Stimulated activated CD8-positive, alpha-beta memory T cell treated with anti-CD3 and anti-CD28 coated beads, Interleukin-15, amount 100 ng/mL, for 1 hour (primary cell): Measurements from ENCODE around the gene SSTR1.

Source experiments
- DNase-seq: peaks from one replicate; pipeline ENCODE4 v3.0.0-alpha.2; 2020; ENCODE audit warnings: low read depth

Gene SSTR1

DNA sequence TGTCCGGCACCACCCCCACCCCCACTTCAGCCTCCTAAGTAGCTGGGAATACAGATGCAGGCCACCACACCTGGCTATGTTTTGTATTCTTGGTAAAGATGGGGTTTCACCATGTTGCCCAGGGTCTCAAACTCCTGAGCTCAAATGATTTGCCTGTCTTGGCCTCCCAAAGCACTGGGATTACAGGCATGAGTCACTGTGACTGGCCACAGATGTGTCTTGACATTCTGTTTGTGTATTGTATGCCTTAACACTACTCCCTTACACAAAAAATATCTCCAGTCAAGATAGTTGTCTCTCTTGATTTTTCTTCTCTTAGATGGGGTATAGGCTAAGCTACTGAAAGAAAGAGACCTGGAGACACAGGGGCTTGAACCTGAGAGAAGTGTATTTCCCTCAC lies 30.6 kb downstream of the SSTR1 start:
- no peak for DNase-seq

DNA sequence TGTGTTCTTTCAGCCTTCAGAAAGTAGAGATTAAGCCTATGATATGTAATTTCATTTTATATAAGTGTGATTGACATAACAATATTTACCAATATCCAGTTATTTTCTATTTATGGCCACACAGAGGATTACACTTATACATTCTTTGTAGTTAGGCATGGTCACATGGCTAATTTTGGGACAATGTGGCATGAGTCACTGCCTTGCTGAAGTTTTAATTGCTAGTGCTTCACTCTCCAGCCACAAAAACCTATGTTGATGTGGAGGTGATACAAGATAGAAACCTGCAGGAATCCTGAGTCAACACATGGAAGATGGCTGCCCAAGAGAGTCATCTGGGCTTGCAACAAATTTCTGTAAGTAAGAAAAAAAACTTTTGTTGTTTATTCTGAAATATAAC lies 31.2 kb downstream of the SSTR1 start:
- DNase-seq = no peak

DNA sequence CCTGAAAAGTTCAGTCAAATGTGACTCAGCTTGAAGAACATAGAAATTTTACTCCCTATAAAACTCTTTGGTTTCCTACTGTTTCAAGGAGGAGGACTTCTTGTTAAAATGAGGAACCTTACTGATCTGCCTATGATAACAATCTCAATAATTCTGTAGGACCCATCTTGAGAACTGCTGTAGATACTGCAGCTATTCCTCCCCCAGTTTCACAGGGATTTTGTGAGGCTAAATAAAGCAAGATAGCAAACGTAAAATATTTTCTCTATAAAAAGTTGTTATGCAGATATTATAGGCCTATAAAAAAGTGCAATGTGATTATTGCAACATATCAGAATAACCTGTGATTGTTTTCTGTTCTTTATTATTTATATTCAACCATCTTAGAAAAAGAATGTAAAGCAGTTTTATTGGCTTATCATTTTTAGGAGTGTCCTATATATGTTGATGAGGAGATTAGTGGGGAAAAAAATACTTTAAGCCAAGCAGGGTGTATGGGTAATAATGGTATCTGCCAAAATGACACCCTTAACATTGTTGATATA lies 36.1 kb downstream of the SSTR1 start:
- DNase-seq = no peak

DNA sequence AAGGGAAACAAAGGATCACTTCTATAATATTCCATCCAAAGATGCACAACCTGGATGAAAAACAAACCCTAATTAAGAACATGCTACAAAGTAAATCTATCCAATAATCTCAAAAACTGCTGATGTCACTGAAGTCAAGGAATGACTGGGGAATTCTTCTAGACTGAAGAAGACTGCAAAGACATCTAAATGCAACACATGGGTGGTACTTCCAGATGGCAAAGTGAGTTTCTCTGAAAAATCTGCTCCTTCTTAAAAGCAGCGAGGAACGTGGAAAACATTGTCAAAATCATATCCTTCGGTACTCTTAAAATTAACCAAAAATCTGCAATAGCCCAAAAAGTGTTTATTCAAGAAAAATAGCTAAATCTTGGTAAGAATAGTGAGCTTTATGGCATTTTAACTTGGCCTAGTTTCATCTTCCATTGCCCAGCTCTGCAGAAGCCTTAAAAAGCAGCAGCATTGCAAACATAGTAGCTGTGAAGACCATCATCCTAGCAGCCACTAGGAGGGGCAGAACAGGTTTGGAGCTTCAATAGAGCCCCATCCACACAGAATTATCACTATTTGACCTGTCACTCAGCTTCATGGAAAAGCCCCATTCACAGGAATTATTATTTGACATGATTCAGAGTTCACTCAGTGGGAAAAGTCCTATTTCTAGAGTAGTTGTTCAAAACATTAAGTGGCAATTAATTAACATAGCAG lies 40.8 kb downstream of the SSTR1 start:
- DNase-seq = no peak

DNA sequence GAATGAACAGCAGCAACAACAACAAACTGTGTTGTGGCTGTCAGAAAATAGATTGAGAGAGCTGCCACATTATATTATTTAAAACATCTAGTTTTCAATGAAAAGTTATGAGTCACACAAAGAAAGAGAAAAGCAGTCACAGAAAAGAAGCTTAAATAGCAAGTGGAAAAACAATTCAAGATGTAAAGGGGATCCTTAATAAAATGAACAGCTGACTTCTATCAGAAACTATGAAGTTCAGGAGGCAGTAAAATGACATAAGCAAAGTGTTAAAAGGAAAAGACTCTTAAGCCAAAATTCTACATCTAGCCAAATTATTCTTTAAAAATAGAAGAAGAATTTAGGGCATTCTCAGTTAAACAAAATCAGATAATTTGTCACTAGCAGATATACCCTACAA lies 42.6 kb downstream of the SSTR1 start:
- DNase-seq = no peak

DNA sequence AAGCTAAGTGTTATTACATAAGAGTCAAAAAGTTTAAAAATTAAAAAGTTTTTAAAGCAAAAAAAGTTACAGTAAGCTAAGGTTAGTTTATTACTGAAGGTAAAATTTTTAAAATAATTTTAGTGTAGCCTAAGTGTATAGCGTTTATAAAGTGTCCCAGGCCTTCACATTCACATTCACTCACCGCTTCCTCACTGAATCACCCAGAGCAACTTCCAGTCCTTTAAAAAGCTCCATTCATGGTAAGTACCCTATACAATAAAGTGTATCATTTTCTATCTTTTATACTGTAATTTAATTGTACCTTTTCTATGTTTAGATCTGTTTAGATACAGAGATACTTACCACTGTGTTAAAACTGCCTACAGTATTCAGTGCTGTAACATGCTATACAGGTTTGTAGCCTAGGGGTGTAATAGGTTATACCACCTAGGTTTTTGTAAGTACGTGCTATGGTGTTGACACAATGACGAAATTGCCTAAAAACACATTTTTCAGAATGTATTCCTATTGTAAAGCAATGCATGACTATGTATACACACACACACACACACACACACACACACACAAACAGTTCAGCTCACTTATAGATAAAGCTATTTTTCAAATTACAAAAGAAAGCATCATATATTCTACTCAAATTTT lies 44.5 kb downstream of the SSTR1 start:
- DNase-seq = no peak

DNA sequence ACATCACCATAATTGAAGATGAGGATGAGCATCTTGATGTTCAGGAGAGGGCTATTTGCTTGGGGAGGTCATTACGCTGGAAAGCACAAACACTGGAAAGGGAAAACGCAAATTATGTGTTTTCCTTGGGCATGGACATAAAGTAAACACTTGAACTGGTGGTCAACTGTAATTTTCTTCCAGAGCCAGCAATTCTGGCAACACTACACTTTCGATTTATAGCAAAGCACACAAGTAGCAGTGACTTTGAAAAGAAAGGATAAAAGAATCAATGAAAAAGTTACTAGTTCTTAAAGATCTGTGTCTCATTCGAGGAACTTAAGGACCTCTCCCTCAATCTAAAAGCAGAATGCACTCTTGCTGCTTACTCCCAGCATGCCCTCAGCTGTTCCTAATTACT lies 46.0 kb downstream of the SSTR1 start:
- no peak for DNase-seq

DNA sequence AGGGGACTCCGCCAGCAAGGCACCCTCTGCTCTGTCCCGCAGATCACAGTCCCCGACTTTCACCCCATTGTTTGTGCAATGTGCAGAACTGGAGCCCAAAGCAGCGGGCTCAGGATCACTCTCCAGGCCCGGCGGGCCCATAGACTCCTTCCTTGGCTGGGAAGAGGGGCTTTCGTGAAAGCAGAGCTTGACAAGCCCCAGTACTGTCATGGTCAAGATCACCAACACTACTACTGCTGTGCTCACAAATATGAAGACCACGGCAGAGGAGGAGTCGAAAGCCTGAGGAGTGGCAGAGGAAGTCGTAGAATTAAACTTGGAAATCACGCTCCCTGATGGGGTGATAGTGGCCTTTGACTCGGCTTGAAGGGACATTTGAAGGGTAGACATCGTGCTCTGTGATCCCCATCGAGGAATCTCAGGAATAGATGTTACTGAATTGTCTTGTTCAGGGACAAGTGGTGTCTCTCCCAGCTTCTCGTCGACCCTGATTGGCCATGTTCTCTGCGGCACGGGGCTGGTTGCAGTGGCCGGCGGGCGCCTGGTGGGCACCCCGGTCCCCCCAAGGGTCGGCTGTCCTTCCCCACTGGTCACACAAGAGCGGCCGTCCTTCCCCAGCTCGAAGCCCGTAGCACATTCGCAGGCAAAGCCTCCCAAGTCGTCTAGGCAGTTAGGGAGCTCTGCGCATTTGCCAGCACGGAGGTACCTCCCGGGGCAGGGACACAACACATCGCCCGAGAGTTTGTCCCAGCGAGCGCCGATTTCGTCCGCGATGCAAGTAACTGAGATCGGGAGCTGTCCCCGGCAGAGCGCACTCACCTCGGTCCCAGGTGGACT lies 47.1 kb downstream of the SSTR1 start:
- DNase-seq = no peak

DNA sequence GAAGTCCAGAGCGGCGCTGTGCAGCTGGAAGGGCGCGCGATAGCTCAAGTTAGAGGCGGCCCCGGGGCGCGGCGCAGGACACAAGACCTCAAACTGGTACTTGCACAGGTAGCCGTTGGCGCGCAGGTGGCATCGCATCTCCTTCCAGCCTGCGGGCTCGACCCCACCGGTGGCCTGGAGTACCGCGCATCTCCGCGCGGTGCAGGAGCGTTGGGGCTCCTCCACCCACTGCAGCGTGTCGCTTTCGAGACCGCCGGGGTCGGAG lies 47.6 kb downstream of the SSTR1 start:
- no peak for DNase-seq

DNA sequence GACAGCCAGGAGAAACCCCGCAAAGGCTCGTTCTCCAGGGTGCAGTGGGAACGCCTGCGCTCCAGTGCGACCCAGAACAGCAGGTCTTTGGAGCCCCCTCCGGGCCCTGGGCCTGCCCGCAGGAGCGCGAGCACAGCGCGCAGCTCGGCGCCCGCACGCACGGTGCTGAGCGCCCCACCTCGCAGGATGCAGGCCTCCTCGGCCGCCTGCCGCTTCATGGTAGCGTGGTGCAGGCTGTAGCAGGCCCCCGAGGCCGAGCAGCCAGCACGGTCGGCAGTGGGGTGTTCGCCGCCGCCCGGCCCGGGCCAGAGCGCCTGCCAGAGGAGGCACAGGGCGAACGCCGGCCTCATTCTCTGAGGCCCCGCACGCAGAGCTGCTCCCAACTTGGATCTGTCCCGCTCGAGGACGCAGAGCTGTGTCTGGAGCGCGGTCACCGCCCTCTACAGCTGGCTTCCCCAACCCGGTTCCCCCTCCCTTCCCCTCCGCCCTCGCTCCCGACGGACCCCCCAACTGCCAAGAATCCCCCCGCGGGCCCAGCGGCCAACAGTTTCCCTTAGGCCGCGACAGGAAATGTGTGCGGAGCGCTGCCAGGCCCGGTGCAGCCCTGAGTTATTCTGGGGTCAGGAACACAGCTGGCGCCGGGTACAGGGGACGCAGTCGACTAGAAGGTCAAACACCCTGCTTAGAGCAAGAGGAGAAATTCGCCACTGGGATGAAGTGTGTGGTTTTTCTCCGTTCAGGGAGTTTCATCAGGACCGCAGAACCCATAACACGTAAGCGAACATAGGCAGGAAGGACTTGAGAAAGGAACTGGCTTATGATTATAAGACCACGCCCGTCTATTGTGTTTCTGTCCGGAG lies 48.2 kb downstream of the SSTR1 start, which contains the start of gene CLEC14A:
Gene CLEC14A (minus strand): TSS at position 421 of the 860 bp plus-strand sequence. CDS start 71 bp downstream, at position 350.
- DNase-seq = no peak

DNA sequence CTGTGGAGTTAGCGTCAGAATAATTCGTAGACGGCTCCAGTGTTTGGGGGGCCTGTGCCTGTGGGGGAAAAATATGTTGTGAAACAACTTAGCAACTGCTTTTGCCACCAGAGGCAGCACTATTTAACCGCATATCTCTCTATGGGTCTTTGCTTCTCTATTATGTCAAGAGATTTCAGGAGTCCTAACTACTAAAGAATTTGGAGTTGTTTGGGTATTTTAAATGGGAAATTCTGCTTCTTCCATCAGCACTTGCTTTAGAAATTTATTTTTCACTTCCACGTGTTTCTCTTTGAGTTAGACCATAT lies 48.8 kb downstream of the SSTR1 start:
- no peak for DNase-seq

DNA sequence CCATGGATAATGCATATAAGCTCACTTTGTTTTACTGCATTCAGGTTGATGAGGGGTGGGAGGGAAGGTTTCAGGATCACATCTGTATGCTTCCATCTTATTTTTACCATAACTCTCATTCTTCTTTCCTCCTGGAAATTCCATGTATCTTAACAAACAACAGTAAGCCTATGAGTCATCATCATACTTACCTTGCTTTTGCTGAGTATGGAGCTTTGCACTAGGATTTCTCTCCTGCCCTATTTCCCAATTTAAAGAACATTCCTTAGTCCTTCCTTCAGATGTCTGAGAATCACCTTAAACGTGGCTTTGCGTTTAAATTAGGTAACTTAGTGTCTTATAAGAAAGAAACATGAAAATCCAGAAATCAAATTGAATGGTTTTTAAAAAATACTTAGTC lies 49.8 kb downstream of the SSTR1 start:
- DNase-seq = no peak

DNA sequence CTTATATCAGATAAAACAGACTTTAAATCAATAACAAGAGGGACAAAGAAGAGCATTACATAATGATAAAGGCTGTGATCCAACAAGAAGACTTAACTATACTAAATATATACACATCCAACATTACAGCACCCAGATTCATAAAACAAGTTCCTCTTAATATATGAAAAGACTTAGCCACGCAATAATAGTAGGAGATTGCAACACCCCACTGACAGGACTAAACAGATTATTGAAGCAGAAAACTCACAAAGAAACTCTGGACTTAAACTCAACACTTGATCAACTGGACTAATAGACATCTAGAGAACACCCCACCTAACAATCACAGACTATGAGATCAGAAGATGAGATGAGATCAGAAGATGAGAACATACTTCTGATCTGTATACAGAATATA lies 53.9 kb downstream of the SSTR1 start:
- DNase-seq = no peak
